ENCODE measurements around the gene TMEM117.

Gene TMEM117

DNA sequence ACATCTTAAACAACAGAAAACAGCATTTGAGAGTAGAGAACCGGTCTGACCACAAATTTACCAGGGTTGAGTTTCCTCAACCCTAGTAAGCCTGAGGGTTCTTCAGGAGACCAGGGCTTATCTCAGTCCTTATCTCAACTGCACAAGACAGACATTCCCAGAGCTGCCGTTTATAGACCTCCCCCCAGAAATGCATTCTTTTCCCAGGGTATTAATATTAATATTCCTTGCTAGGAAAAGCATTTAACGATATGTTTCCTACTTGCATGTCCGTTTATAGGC is 12.3 kb downstream of the TMEM117 start:
- no peak overlapping the region for H3K4me2 ChIP-seq (ENCODE audit: low read length)
- no peaks in the 10 kb centered on the region for H3K9me2 ChIP-seq (replicated peaks; ENCODE audit: control insufficient read depth, low read length)
- H3K9me3 ChIP-seq (ENCODE audit: control insufficient read depth, insufficient read depth, low read length): no peaks in the 10 kb centered on the region
- TF ChIP-seq, protein P1, sequence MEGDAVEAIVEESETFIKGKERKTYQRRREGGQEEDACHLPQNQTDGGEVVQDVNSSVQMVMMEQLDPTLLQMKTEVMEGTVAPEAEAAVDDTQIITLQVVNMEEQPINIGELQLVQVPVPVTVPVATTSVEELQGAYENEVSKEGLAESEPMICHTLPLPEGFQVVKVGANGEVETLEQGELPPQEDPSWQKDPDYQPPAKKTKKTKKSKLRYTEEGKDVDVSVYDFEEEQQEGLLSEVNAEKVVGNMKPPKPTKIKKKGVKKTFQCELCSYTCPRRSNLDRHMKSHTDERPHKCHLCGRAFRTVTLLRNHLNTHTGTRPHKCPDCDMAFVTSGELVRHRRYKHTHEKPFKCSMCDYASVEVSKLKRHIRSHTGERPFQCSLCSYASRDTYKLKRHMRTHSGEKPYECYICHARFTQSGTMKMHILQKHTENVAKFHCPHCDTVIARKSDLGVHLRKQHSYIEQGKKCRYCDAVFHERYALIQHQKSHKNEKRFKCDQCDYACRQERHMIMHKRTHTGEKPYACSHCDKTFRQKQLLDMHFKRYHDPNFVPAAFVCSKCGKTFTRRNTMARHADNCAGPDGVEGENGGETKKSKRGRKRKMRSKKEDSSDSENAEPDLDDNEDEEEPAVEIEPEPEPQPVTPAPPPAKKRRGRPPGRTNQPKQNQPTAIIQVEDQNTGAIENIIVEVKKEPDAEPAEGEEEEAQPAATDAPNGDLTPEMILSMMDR (IDR thresholded peaks at IDR 0.05; ENCODE audit: low read depth, low read length, poor library complexity, severe bottlenecking): no peak
- no peak for TF ChIP-seq EZH2phosphoT487 (IDR thresholded peaks at IDR 0.05; ENCODE audit: borderline replicate concordance, low read length)
- H3F3A ChIP-seq (ENCODE audit: control insufficient read depth, insufficient read depth): no peaks in the 10 kb centered on the region
- H3K4me3 ChIP-seq (ENCODE audit: low read length): no peak overlapping the region
- no peaks in the 10 kb centered on the region for H3K79me2 ChIP-seq (ENCODE audit: control insufficient read depth, low read length)
- no peaks in the 10 kb centered on the region for H3K4me1 ChIP-seq (ENCODE audit: control insufficient read depth, low read length)
- no peaks in the 10 kb centered on the region for H3K27me3 ChIP-seq (ENCODE audit: control insufficient read depth, low read length)
- no peaks in the 10 kb centered on the region for H4K20me1 ChIP-seq (ENCODE audit: control insufficient read depth, insufficient read depth, low read depth, low read length)
- no peak overlapping the region for H3K27ac ChIP-seq (ENCODE audit: low read depth, low read length)
- peaks cover 18% of the 10 kb centered on the region for H3K36me3 ChIP-seq (ENCODE audit: control insufficient read depth, low read length)

DNA sequence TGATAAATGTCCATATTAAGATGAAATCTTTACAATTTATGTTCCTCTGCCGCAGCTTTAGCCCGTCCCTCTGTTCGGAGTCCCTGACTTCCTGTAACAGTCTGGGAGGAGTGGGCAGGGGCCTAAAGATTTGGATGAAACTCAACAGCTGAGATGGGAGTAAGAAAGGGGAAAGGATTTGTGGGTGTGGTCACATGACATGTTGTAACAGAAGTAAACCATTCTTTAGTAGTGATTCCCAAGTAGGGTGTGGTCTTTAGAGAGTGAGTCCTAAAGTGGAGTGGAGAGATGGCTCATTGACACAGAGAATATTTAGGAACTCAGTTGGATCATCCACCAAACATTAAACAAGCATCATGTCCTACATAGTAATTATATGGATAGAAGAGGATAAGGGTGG is 12.9 kb downstream of the TMEM117 start:
- peaks cover 18% of the 10 kb centered on the region for H3K36me3 ChIP-seq (ENCODE audit: control insufficient read depth, low read length)
- no peak overlapping the region for H3K4me2 ChIP-seq (ENCODE audit: low read length)
- H3K4me3 ChIP-seq (ENCODE audit: low read length): no peak overlapping the region
- no peaks in the 10 kb centered on the region for H3K4me1 ChIP-seq (ENCODE audit: control insufficient read depth, low read length)
- no peaks in the 10 kb centered on the region for H3K9me2 ChIP-seq (replicated peaks; ENCODE audit: control insufficient read depth, low read length)
- no peak overlapping the region for H3K27ac ChIP-seq (ENCODE audit: low read depth, low read length)
- no peaks in the 10 kb centered on the region for H3K79me2 ChIP-seq (ENCODE audit: control insufficient read depth, low read length)
- H4K20me1 ChIP-seq (ENCODE audit: control insufficient read depth, insufficient read depth, low read depth, low read length): no peaks in the 10 kb centered on the region
- no peaks in the 10 kb centered on the region for H3K27me3 ChIP-seq (ENCODE audit: control insufficient read depth, low read length)
- H3K9me3 ChIP-seq (ENCODE audit: control insufficient read depth, insufficient read depth, low read length): no peaks in the 10 kb centered on the region
- TF ChIP-seq, protein P1 (IDR thresholded peaks at IDR 0.05; ENCODE audit: low read depth, low read length, poor library complexity, severe bottlenecking): no peak
- no peak for TF ChIP-seq EZH2phosphoT487 (IDR thresholded peaks at IDR 0.05; ENCODE audit: borderline replicate concordance, low read length)
- no peaks in the 10 kb centered on the region for H3F3A ChIP-seq (ENCODE audit: control insufficient read depth, insufficient read depth)

DNA sequence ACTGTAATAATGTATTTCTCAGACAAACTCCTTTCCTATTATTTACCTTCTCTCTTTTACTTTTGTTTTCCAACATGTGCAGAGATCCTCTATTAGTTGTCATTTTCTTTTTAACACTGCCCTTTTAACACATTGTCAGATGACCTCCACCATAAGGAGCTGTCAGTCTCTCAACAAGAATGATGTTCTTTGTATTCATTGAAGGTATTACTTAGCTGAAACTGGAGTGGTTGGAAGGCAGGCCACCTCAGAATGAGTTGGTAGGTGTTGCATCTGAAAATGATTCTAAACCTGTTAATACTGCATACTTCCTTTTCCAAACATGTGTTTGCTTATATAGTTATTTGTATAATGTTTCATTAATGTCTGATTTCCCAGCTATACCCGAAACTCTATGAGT is 16.9 kb downstream of the TMEM117 start:
- H3K27ac ChIP-seq (ENCODE audit: low read depth, low read length): no peak overlapping the region
- H3K27me3 ChIP-seq (ENCODE audit: control insufficient read depth, low read length): no peaks in the 10 kb centered on the region
- H3K4me3 ChIP-seq (ENCODE audit: low read length): no peak overlapping the region
- H4K20me1 ChIP-seq (ENCODE audit: control insufficient read depth, insufficient read depth, low read depth, low read length): no peaks in the 10 kb centered on the region
- TF ChIP-seq EZH2phosphoT487 (IDR thresholded peaks at IDR 0.05; ENCODE audit: borderline replicate concordance, low read length): no peak
- TF ChIP-seq, protein P1 (IDR thresholded peaks at IDR 0.05; ENCODE audit: low read depth, low read length, poor library complexity, severe bottlenecking): no peak
- H3K36me3 ChIP-seq (ENCODE audit: control insufficient read depth, low read length): no peaks in the 10 kb centered on the region
- no peak overlapping the region for H3K4me2 ChIP-seq (ENCODE audit: low read length)
- H3K4me1 ChIP-seq (ENCODE audit: control insufficient read depth, low read length): no peaks in the 10 kb centered on the region
- no peaks in the 10 kb centered on the region for H3K9me3 ChIP-seq (ENCODE audit: control insufficient read depth, insufficient read depth, low read length)
- no peaks in the 10 kb centered on the region for H3K79me2 ChIP-seq (ENCODE audit: control insufficient read depth, low read length)
- H3K9me2 ChIP-seq (replicated peaks; ENCODE audit: control insufficient read depth, low read length): no peaks in the 10 kb centered on the region
- no peaks in the 10 kb centered on the region for H3F3A ChIP-seq (ENCODE audit: control insufficient read depth, insufficient read depth)

DNA sequence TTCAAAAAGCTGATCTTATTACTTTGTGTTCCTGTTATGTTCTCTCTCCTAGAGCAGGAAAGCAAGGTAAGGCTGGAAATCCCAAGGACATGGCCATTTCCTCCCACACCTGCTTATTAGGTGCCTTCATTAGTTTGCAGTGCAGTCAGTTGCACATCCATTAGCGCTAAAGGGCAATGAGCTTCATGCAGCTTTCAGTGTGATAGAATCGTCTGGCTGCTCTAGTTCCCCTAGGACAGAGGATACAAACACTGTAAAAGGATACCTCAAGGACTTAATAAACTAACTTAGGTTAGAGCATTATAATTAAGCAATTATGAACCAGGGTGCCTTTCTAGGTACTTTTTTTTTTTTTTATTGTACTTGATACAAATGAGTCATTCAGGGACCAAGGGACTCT is 21.1 kb downstream of the TMEM117 start:
- Histone ChIP-seq H3K27me3 (ENCODE audit: control insufficient read depth, low read length) (no peaks in the 10 kb centered on the region), H3K79me2 (ENCODE audit: control insufficient read depth, low read length) (no peaks in the 10 kb centered on the region), H3K9me2 (replicated peaks; ENCODE audit: control insufficient read depth, low read length) (no peaks in the 10 kb centered on the region), H3F3A (ENCODE audit: control insufficient read depth, insufficient read depth) (no peaks in the 10 kb centered on the region), H3K4me2 (ENCODE audit: low read length) (no peak overlapping the region), H3K36me3 (ENCODE audit: control insufficient read depth, low read length) (no peaks in the 10 kb centered on the region), H3K4me1 (ENCODE audit: control insufficient read depth, low read length) (peaks cover 5% of the 10 kb centered on the region; the same call in 1 of the 2 replicates), H3K27ac (ENCODE audit: low read depth, low read length) (no peak overlapping the region), H3K4me3 (ENCODE audit: low read length) (no peak overlapping the region), H4K20me1 (ENCODE audit: control insufficient read depth, insufficient read depth, low read depth, low read length) (no peaks in the 10 kb centered on the region), H3K9me3 (ENCODE audit: control insufficient read depth, insufficient read depth, low read length) (no peaks in the 10 kb centered on the region)
- TF ChIP-seq EZH2phosphoT487 (IDR thresholded peaks at IDR 0.05; ENCODE audit: borderline replicate concordance, low read length): no peak
- TF ChIP-seq, protein P1 (IDR thresholded peaks at IDR 0.05; ENCODE audit: low read depth, low read length, poor library complexity, severe bottlenecking): no peak
